HepG2 (cell line): ENCODE data around the gene HDAC4. TPM values are rescaled to one million over a fixed set of nuclear protein-coding genes. Genes with fewer than 3 reads are reported as not detected.
A peak's percentile ranks its signal among the peaks of the same experiment; 100 is the strongest.

ENCODE experiments used
- ATAC-seq: fragments of 200-7000 bp; cut with Tn5 transposase; 3 replicates; pipeline ENCODE4 v1.9.1; 2020; ENCODE audit warnings: mild to moderate bottlenecking, moderate library complexity
- BruUV-seq: library from RNA; stranded (reverse); fragments of 400-500 nt; replicated peaks from 2 replicates; lab custom pipeline; 2021; lab: Mats Ljungman, UMichigan
- CTCF ChIA-PET: fragments of 300-600 bp; formaldehyde crosslinking; extraction: SDS; loops from one replicate; lab custom pipeline; 2021; ENCODE audit warnings: low total read pairs, inconsistent platforms, low intra/inter-chr PET ratio; lab: Yijun Ruan, JAX
- POLR2A ChIA-PET: fragments of 350-600 bp; sonication (Branson Sonifier 250); formaldehyde crosslinking; loops from one replicate; lab custom pipeline; 2020; ENCODE audit warnings: antibody characterized with exemption, inconsistent platforms; lab: Yijun Ruan, JAX
- DNase-seq: peaks from one replicate; pipeline ENCODE4 v3.0.0-alpha.2; 2015; ENCODE audit warnings: low spot score
- FAIRE-seq: peaks from 3 replicates; lab custom pipeline; 2011; peaks lifted over from hg19 to GRCh38; lab: Jason Lieb, UNC
- H2AFZ ChIP-seq: one replicate; pipeline ENCODE4 v1.6.1; 2011; ENCODE audit warnings: low read length, inconsistent platforms
- H3K27ac ChIP-seq: fragments of 300-600 bp; 3 replicates; pipeline ENCODE4 v1.8.0; 2011; ENCODE audit warnings: mixed run types, mild to moderate bottlenecking, mixed read lengths, low read length, inconsistent platforms; ENCODE audit not compliant: insufficient read depth; ENCODE audit errors: extremely low read length
- H3K27me3 ChIP-seq, 2 experiments: fragments of 200-600 bp in 1 of 2; 2 replicates in 1 of 2; 3 replicates in 1 of 2; pipeline versions ENCODE4 v1.6.0 to v1.8.0; 2011; ENCODE audit warnings: low read length in 2 of 2, mild to moderate bottlenecking in 2 of 2, moderate library complexity in 2 of 2, inconsistent platforms in 1 of 2; ENCODE audit not compliant: insufficient read depth in 2 of 2, control insufficient read depth in 1 of 2
- H3K36me3 ChIP-seq, 2 experiments: fragments of 200-600 bp in 1 of 2; replicated peaks in 1 of 2; 2 replicates in 1 of 2; 3 replicates in 1 of 2; pipeline versions ENCODE4 v1.5.1 to v1.8.0; 2011; ENCODE audit warnings: low read length in 2 of 2, inconsistent platforms in 1 of 2; ENCODE audit not compliant: insufficient read depth in 2 of 2, control insufficient read depth in 1 of 2
- H3K4me1 ChIP-seq: 2 replicates; pipeline ENCODE4 v1.5.1; 2012; ENCODE audit warnings: low read length, inconsistent platforms; ENCODE audit not compliant: insufficient read depth
- H3K4me2 ChIP-seq: 2 replicates; pipeline ENCODE4 v1.6.0; 2011; ENCODE audit warnings: low read depth, low read length, inconsistent platforms
- H3K4me3 ChIP-seq, 3 experiments: fragments of 200-600 bp in 1 of 3; sonication (generic), shearing (Covaris generic) in 1 of 3; replicated peaks in 1 of 3; 2 replicates each; pipeline ENCODE4 v1.5.1; 2011 to 2016; ENCODE audit warnings: low read length in 3 of 3, inconsistent platforms in 2 of 3, low read depth in 2 of 3, mild to moderate bottlenecking in 2 of 3, control low read depth in 1 of 3, mixed read lengths in 1 of 3; ENCODE audit not compliant: insufficient read depth in 1 of 3
- H3K79me2 ChIP-seq: one replicate; pipeline ENCODE4 v1.6.1; 2011; ENCODE audit warnings: low read length, inconsistent platforms; ENCODE audit not compliant: insufficient read depth
- H3K9ac ChIP-seq: 2 replicates; pipeline ENCODE4 v1.6.0; 2011; ENCODE audit warnings: mild to moderate bottlenecking, low read depth, low read length, inconsistent platforms; ENCODE audit not compliant: insufficient read depth
- H3K9me3 ChIP-seq: 2 replicates; pipeline ENCODE4 v1.5.1; 2012; ENCODE audit warnings: mild to moderate bottlenecking, low read length
- H4K20me1 ChIP-seq: 2 replicates; pipeline ENCODE4 v1.6.0; 2011; ENCODE audit warnings: inconsistent platforms, mild to moderate bottlenecking, low read length, moderate library complexity; ENCODE audit not compliant: insufficient read depth
- HOXA3 ChIP-seq: sonication (generic); formaldehyde crosslinking; IDR thresholded peaks from 2 replicates; pipeline ENCODE4 v1.5.0; 2020; ENCODE audit warnings: missing genetic modification reagents
- MNT ChIP-seq: fragments of 450-650 bp; IDR thresholded peaks from 2 replicates; pipeline ENCODE4 v1.6.1; 2016
- MYPOP ChIP-seq: sonication (generic); formaldehyde crosslinking; IDR thresholded peaks from 2 replicates; pipeline ENCODE4 v1.8.1; 2023; ENCODE audit warnings: mild to moderate bottlenecking, moderate library complexity, missing genetic modification reagents
- RAD21 ChIP-seq: fragments of 450-650 bp; formaldehyde crosslinking; IDR thresholded peaks from 2 replicates; pipeline ENCODE4 v1.5.0; 2020; ENCODE audit warnings: mild to moderate bottlenecking
- ZFP91 ChIP-seq: sonication (generic); formaldehyde crosslinking; IDR thresholded peaks from 2 replicates; pipeline ENCODE4 v1.9.0; 2022; ENCODE audit warnings: missing genetic modification reagents, mild to moderate bottlenecking, borderline replicate concordance
- ZNF337 ChIP-seq: sonication (generic); formaldehyde crosslinking; IDR thresholded peaks from 2 replicates; pipeline ENCODE4 v1.5.1; 2020; ENCODE audit warnings: missing genetic modification reagents, low read depth, mild to moderate bottlenecking, borderline replicate concordance
- ZNF7 ChIP-seq: IDR thresholded peaks from 2 replicates; pipeline ENCODE4 v1.6.1; 2016; ENCODE audit warnings: missing biosample characterization, missing genetic modification reagents
- WGBS: methylation state at CpG from one replicate; pipeline ENCODE4 v1.1.6; 2017; ENCODE audit warnings: low lambda C conversion rate; 5-methylcytosine and 5-hydroxymethylcytosine counted together
- in situ Hi-C: cut with HindIII; loops from 2 replicates; pipeline ENCODE4 v1.10.0; 2017; ENCODE audit warnings: low pct_unique_long_range_greater_than_20kb; ENCODE audit not compliant: extremely low pct_ligation_motif_present
- intact Hi-C: fragments of 100-400 bp; cut with micrococcal nuclease; formaldehyde crosslinking; loops from one replicate; pipeline ENCODE4 v1.10.0; 2022; ENCODE audit not compliant: unreplicated experiment
- polyA plus RNA-seq, 8 experiments: library from polyadenylated mRNA; depleted of rRNA in 3 of 8; stranded (reverse) in 7 of 8; unstranded in 1 of 8; fragments of >200 nt; fragmentation: Illumina TruSeq in 4 of 8; extraction: Trizol in 4 of 8; gene quantifications; 2 replicates each; pipeline versions ENCODE4 v1.2.1 to v1.2.3, GENCODE V29; 2011 to 2016; ENCODE audit warnings: low read depth in 4 of 8, missing spikeins in 1 of 8, mixed read lengths in 1 of 8; ENCODE audit not compliant: insufficient read depth in 1 of 8
- total RNA-seq, 5 experiments: library from RNA; depleted of rRNA; stranded (reverse); fragments of >200 nt; fragmentation: Illumina TruSeq; extraction: Trizol; gene quantifications; 2 replicates each; pipeline ENCODE4 v1.2.3, GENCODE V29; 2016; ENCODE audit warnings: low read depth in 1 of 5

The HDAC4 gene
- total and polyA plus RNA-seq, 2 of the 13 experiments (the other 11 are each of a cell fraction or from before 2014, with no cell fraction given) = 10.1 to 11.5 TPM

GRCh38 chr2:239143858-239144712 is 256.7 kb downstream of the HDAC4 start (continued):
- TF ChIP-seq ZNF7 (no peak), HOXA3 (CRISPR knock-in tag) (no peak), ZFP91 (peak; percentile 38; the same call in 1 of the 2 replicates), ZNF337 (CRISPR knock-in tag) (no peak), RAD21 (peak; percentile 72)
- TF ChIP-seq, all 625 proteins: peak for 23

GRCh38 chr2:239142806-239143205 is 258.0 kb downstream of the HDAC4 start:
- H3K79me2 ChIP-seq = no peaks in the 10 kb centered on the region
- H3K9ac ChIP-seq = no peak overlapping the region
- ATAC-seq = no peak
- intact Hi-C loops = no loop called here
- no peaks in the 10 kb centered on the region for H3K27me3 ChIP-seq
- H4K20me1 ChIP-seq = peaks cover 10% of the 10 kb centered on the region; the same call in 1 of the 2 replicates
- DNase-seq = no peak
- WGBS = 98% methylated on average over 9 of the region's 9 CpGs
- peaks cover 16 to 54% of the 10 kb centered on the region in 2 experiments; a peak in 4 of 5 replicates for H3K36me3 ChIP-seq
- CTCF ChIA-PET = no interaction called here
- POLR2A ChIA-PET = no interaction called here
- H3K4me2 ChIP-seq = no peak overlapping the region
- peaks cover 12% of the 10 kb centered on the region for H3K4me1 ChIP-seq
- in situ Hi-C loops = no loop called here
- no TSS peak for BruUV-seq
- TF ChIP-seq MNT (0 out of 2 replicates have a peak, but pooled peaks have one; percentile 4), MYPOP (no peak)
- no peak overlapping the region for H2AFZ ChIP-seq
- FAIRE-seq = no peak
- no peak overlapping the region for H3K27ac ChIP-seq
- no peak overlapping the region for H3K4me3 ChIP-seq
- H3K9me3 ChIP-seq = no peaks in the 10 kb centered on the region
